ENCODE measurements around the gene RCVRN. TPM values are rescaled to one million over a fixed set of nuclear protein-coding genes. Genes with fewer than 3 reads are reported as not detected.

RCVRN gene
- total and polyA plus RNA-seq, 2 of the 8 experiments (the other 6 are each of a cell fraction or from before 2014, with no cell fraction given) = not detected

DNA sequence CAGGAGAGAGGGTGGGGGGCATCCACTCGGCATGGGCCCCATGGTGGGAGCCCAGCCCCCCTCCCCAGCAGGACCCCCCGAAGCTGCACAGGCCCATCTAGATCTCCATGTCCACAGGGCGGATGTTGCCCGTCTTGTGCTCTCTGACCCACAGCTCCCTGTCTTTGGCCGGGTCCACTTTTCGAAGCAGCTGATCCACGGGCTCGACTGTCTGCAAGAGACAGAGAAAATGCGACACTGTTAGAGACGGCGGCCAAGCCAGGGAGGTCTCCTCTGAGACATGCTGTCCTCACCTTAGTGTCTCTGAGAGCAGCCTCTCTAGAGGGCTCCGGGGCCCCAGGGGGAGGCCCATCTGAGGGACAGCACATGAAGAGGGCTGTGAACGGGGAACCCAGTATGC, 12.1 kb upstream of the RCVRN start (continued):
- TF ChIP-seq CTBP2 (IDR thresholded peaks at IDR 0.05; ENCODE audit: borderline replicate concordance, insufficient read depth, insufficient read length, low read length) (no peak), HDAC2 (IDR thresholded peaks at IDR 0.05; ENCODE audit: borderline replicate concordance in 1 of 2, low read depth in 2 of 2, low read length in 2 of 2) (no peak), CBX5 (IDR thresholded peaks at IDR 0.05; ENCODE audit: low read depth, low read length) (no peak), CHD7 (IDR thresholded peaks at IDR 0.05; ENCODE audit: insufficient replicate concordance, low read length) (no peak), PHF8 (conservative IDR thresholded peaks at IDR 0.05; ENCODE audit: low read depth, low read length) (no peak), JUND (IDR thresholded peaks at IDR 0.05; ENCODE audit: low read length) (no peak), BCL11A (IDR thresholded peaks at IDR 0.05; ENCODE audit: low read depth in 2 of 2, low read length in 2 of 2) (no peak)
- TF ChIP-seq, protein P1, sequence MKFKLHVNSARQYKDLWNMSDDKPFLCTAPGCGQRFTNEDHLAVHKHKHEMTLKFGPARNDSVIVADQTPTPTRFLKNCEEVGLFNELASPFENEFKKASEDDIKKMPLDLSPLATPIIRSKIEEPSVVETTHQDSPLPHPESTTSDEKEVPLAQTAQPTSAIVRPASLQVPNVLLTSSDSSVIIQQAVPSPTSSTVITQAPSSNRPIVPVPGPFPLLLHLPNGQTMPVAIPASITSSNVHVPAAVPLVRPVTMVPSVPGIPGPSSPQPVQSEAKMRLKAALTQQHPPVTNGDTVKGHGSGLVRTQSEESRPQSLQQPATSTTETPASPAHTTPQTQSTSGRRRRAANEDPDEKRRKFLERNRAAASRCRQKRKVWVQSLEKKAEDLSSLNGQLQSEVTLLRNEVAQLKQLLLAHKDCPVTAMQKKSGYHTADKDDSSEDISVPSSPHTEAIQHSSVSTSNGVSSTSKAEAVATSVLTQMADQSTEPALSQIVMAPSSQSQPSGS (IDR thresholded peaks at IDR 0.05; ENCODE audit: low read length) = no peak

All from H1 (cell line).